GM12878 (cell line): Measurements from ENCODE around the gene MT1H. TPM values are rescaled to one million over a fixed set of nuclear protein-coding genes. Genes with fewer than 3 reads are reported as not detected.
A peak's percentile ranks its signal among the peaks of the same experiment; 100 is the strongest.

Experiments used
- BMI1 ChIP-seq: fragments of 450-650 bp; IDR thresholded peaks from 2 replicates; pipeline ENCODE4 v1.6.1; 2016; ENCODE audit warnings: mild to moderate bottlenecking, moderate library complexity, borderline replicate concordance
- CHD2 ChIP-seq: IDR thresholded peaks from 2 replicates; pipeline ENCODE4 v1.6.1; 2011; ENCODE audit warnings: low read depth, low read length, improper control_type of control experiment, borderline replicate concordance
- CREB1 ChIP-seq: IDR thresholded peaks from 2 replicates; pipeline ENCODE4 v1.6.1; 2012; ENCODE audit warnings: low read depth, mild to moderate bottlenecking, inconsistent platforms
- EED ChIP-seq: sonication (generic); IDR thresholded peaks from 2 replicates; pipeline ENCODE4 v1.6.1; 2016; ENCODE audit warnings: antibody characterized with exemption, low read depth
- GABPA ChIP-seq: IDR thresholded peaks from 2 replicates; pipeline ENCODE4 v1.6.1; 2014; ENCODE audit warnings: antibody characterized with exemption, low read depth, mild to moderate bottlenecking, inconsistent platforms
- GATAD2B ChIP-seq: fragments of 450-650 bp; conservative IDR thresholded peaks from 2 replicates; pipeline ENCODE4 v1.6.1; 2017; ENCODE audit warnings: low read depth, mild to moderate bottlenecking, moderate library complexity
- IRF4 ChIP-seq: IDR thresholded peaks from 2 replicates; pipeline ENCODE4 v1.6.1; 2011; ENCODE audit warnings: low read depth, low read length
- KAT2A ChIP-seq: conservative IDR thresholded peaks from 2 replicates; pipeline ENCODE4 v1.6.1; 2011; ENCODE audit warnings: low read depth, low read length; ENCODE audit not compliant: control insufficient read depth
- KDM1A ChIP-seq: fragments of 200-600 bp; sonication (generic); IDR thresholded peaks from 2 replicates; pipeline ENCODE4 v1.6.1; 2016; ENCODE audit warnings: borderline replicate concordance
- MTA2 ChIP-seq: fragments of 450-650 bp; IDR thresholded peaks from 2 replicates; pipeline ENCODE4 v1.6.1; 2016; ENCODE audit warnings: low read depth, mild to moderate bottlenecking, moderate library complexity
- NBN ChIP-seq: fragments of 450-650 bp; IDR thresholded peaks from 2 replicates; pipeline ENCODE4 v1.6.1; 2016
- POLR2A ChIP-seq: IDR thresholded peaks from 2 replicates; pipeline ENCODE4 v1.6.1; 2011; ENCODE audit warnings: low read depth, mild to moderate bottlenecking, low read length
- POU2F2 ChIP-seq: IDR thresholded peaks from 3 replicates; pipeline ENCODE4 v1.6.1; 2011; ENCODE audit warnings: low read depth, mild to moderate bottlenecking, low read length, borderline replicate concordance
- SMC3 ChIP-seq: IDR thresholded peaks from 2 replicates; pipeline ENCODE4 v1.6.1; 2011; ENCODE audit warnings: low read length, improper control_type of control experiment, borderline replicate concordance
- SP1 ChIP-seq: IDR thresholded peaks from one replicate; pipeline ENCODE4 v1.6.1; 2011; ENCODE audit warnings: low read depth, low read length
- TCF12 ChIP-seq: IDR thresholded peaks from 2 replicates; pipeline ENCODE4 v1.6.1; 2011; ENCODE audit warnings: low read depth, mild to moderate bottlenecking, low read length
- TCF3 ChIP-seq: IDR thresholded peaks from 2 replicates; pipeline ENCODE4 v1.6.1; 2012; ENCODE audit warnings: low read depth, mild to moderate bottlenecking, low read length, borderline replicate concordance; ENCODE audit not compliant: insufficient read depth
- ZNF207 ChIP-seq: fragments of 450-650 bp; IDR thresholded peaks from 2 replicates; pipeline ENCODE4 v1.6.1; 2014; ENCODE audit warnings: antibody characterized with exemption, mild to moderate bottlenecking, borderline replicate concordance
- ZZZ3 ChIP-seq: IDR thresholded peaks from 2 replicates; pipeline ENCODE4 v1.6.1; 2011; ENCODE audit warnings: low read depth; ENCODE audit not compliant: control insufficient read depth, insufficient read length
- polyA plus RNA-seq, 11 experiments: library from polyadenylated mRNA; depleted of rRNA in 4 of 11; unstranded in 6 of 11; stranded (reverse) in 5 of 11; fragments of >200 nt; fragmentation: Nextera tagmentation in 4 of 11; fragmentation: Illumina TruSeq in 1 of 11; extraction: Ambion mirVana in 4 of 11; extraction: Trizol in 1 of 11; gene quantifications; 1 replicate in 1 of 11; 2 replicates in 10 of 11; pipeline versions ENCODE4 v1.2.1 to v1.2.3, GENCODE V29; 2011 to 2016; ENCODE audit warnings: inconsistent platforms in 2 of 11, missing spikeins in 2 of 11, low read depth in 1 of 11
- total RNA-seq, 4 experiments: library from RNA; depleted of rRNA in 3 of 4; stranded (reverse); fragments of >200 nt in 3 of 4; fragmentation: Illumina TruSeq in 1 of 4; extraction: Trizol in 1 of 4; gene quantifications; 2 replicates each; pipeline versions ENCODE4 v1.2.1 to v1.2.3, GENCODE V29; 2013 to 2021
- TF ChIP-seq, protein P1 (sequence below): fragments of 450-650 bp; IDR thresholded peaks from 2 replicates; pipeline ENCODE4 v1.6.1; 2018; ENCODE audit warnings: mild to moderate bottlenecking, low read depth, moderate library complexity; ENCODE audit not compliant: partially characterized antibody
- TF ChIP-seq, protein P2 (sequence below): fragments of 450-650 bp; IDR thresholded peaks from 2 replicates; pipeline ENCODE4 v1.6.1; 2016; ENCODE audit warnings: mild to moderate bottlenecking, moderate library complexity, borderline replicate concordance
- TF ChIP-seq, protein P3 (sequence below): fragments of 450-650 bp; formaldehyde crosslinking; IDR thresholded peaks from 2 replicates; pipeline ENCODE4 v1.4.0; 2022; ENCODE audit warnings: mild to moderate bottlenecking, moderate library complexity

MT1H gene
- total and polyA plus RNA-seq, 10 of the 15 experiments (the other 5 are each of a cell fraction or from before 2014, with no cell fraction given): 0.40 to 6.0 (median 1.1) TPM; not detected in 2

DNA sequence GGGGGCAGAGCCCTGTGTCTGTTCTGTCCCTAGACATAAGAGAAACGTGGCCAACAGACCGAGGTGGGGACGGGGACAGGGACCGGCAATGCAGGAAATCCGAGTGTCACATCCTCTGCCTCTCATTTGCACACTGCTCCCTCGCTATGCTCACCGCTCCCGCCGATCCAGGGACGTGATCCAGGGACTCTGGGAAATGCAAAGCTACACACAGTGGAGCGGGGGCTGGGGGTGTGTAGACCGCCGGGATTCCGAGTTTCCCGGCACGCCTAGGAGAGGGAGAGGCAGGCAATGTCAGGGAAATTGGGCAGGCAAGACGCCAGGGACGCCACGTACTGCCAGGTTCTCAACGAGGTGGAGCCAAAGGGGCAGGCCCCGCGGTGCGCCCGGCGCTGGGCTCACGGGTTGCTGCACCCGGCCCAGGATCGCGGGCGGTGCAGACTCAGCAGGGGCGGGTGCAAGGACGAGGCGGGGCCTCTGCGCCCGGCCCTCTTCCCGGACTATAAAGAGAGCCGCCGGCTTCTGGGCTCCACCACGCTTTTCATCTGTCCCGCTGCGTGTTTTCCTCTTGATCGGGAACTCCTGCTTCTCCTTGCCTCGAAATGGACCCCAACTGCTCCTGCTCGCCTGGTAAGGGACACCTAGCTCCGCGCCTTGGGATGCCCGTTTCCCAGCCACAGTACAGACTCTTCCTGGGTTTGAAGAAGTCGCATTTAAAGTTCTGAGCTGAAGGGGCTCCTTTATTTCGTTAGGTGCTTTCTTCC lies 12.5 kb downstream of the MT1H start, which contains the start of gene MT1X (continued):
- TF ChIP-seq, protein P1, sequence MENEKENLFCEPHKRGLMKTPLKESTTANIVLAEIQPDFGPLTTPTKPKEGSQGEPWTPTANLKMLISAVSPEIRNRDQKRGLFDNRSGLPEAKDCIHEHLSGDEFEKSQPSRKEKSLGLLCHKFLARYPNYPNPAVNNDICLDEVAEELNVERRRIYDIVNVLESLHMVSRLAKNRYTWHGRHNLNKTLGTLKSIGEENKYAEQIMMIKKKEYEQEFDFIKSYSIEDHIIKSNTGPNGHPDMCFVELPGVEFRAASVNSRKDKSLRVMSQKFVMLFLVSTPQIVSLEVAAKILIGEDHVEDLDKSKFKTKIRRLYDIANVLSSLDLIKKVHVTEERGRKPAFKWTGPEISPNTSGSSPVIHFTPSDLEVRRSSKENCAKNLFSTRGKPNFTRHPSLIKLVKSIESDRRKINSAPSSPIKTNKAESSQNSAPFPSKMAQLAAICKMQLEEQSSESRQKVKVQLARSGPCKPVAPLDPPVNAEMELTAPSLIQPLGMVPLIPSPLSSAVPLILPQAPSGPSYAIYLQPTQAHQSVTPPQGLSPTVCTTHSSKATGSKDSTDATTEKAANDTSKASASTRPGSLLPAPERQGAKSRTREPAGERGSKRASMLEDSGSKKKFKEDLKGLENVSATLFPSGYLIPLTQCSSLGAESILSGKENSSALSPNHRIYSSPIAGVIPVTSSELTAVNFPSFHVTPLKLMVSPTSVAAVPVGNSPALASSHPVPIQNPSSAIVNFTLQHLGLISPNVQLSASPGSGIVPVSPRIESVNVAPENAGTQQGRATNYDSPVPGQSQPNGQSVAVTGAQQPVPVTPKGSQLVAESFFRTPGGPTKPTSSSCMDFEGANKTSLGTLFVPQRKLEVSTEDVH: no peak
- TF ChIP-seq CHD2 (no peak), KAT2A (no peak), ZZZ3 (no peak), TCF3 (no peak), SP1 (no peak), BMI1 (no peak), KDM1A (no peak), POU2F2 (no peak), CREB1 (no peak; the same call in 1 of the 2 replicates), ZNF207 (no peak), TCF12 (peak; percentile 20; the same call in 1 of the 2 replicates), MTA2 (no peak), POLR2A (peak; percentile 80), GABPA (no peak), EED (no peak), GATAD2B (no peak; the same call in 1 of the 2 replicates), SMC3 (no peak), NBN (0 out of 2 replicates have a peak, but pooled peaks have one; percentile 60), IRF4 (no peak)
- TF ChIP-seq, protein P2, sequence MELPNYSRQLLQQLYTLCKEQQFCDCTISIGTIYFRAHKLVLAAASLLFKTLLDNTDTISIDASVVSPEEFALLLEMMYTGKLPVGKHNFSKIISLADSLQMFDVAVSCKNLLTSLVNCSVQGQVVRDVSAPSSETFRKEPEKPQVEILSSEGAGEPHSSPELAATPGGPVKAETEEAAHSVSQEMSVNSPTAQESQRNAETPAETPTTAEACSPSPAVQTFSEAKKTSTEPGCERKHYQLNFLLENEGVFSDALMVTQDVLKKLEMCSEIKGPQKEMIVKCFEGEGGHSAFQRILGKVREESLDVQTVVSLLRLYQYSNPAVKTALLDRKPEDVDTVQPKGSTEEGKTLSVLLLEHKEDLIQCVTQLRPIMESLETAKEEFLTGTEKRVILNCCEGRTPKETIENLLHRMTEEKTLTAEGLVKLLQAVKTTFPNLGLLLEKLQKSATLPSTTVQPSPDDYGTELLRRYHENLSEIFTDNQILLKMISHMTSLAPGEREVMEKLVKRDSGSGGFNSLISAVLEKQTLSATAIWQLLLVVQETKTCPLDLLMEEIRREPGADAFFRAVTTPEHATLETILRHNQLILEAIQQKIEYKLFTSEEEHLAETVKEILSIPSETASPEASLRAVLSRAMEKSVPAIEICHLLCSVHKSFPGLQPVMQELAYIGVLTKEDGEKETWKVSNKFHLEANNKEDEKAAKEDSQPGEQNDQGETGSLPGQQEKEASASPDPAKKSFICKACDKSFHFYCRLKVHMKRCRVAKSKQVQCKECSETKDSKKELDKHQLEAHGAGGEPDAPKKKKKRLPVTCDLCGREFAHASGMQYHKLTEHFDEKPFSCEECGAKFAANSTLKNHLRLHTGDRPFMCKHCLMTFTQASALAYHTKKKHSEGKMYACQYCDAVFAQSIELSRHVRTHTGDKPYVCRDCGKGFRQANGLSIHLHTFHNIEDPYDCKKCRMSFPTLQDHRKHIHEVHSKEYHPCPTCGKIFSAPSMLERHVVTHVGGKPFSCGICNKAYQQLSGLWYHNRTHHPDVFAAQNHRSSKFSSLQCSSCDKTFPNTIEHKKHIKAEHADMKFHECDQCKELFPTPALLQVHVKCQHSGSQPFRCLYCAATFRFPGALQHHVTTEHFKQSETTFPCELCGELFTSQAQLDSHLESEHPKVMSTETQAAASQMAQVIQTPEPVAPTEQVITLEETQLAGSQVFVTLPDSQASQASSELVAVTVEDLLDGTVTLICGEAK: no peak
- TF ChIP-seq, protein P3, sequence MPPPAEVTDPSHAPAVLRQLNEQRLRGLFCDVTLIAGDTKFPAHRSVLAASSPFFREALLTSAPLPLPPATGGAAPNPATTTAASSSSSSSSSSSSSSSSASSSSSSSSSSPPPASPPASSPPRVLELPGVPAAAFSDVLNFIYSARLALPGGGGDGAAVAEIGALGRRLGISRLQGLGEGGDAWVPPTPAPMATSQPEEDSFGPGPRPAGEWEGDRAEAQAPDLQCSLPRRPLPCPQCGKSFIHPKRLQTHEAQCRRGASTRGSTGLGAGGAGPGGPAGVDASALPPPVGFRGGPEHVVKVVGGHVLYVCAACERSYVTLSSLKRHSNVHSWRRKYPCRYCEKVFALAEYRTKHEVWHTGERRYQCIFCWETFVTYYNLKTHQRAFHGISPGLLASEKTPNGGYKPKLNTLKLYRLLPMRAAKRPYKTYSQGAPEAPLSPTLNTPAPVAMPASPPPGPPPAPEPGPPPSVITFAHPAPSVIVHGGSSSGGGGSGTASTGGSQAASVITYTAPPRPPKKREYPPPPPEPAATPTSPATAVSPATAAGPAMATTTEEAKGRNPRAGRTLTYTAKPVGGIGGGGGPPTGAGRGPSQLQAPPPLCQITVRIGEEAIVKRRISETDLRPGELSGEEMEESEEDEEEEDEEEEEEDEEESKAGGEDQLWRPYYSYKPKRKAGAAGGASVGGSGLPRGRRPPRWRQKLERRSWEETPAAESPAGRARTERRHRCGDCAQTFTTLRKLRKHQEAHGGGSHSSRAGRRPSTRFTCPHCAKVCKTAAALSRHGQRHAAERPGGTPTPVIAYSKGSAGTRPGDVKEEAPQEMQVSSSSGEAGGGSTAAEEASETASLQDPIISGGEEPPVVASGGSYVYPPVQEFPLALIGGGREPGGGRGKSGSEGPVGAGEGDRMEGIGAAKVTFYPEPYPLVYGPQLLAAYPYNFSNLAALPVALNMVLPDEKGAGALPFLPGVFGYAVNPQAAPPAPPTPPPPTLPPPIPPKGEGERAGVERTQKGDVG (CRISPR knock-in tag): no peak
